Aorta (tissue), 5 donors: ENCODE data around the gene NRG4. TPM values are rescaled to one million over a fixed set of nuclear protein-coding genes. Genes with fewer than 3 reads are reported as not detected.
"Not testable (repeated sequence)": the region's sequence is repeated elsewhere in the genome, so short reads cannot be mapped to it uniquely, and the experiment has no call there.

Experiments
- ATAC-seq: fragments of 200-7000 bp; cut with Tn5 transposase; one replicate; pipeline ENCODE4 v1.9.1; 2022; ENCODE audit warnings: moderate library complexity; ENCODE audit not compliant: low FRiP score
- DNase-seq, 2 donors: peaks; one replicate each; pipeline ENCODE4 v3.0.0-alpha.2; 2020
- H3K27ac ChIP-seq, 2 donors: one replicate each; pipeline ENCODE4 v1.5.1; 2013; ENCODE audit warnings: low read length in 2 of 2, mild to moderate bottlenecking in 2 of 2, moderate library complexity in 2 of 2, control low read depth in 1 of 2, inconsistent platforms in 1 of 2, low read depth in 1 of 2
- H3K27me3 ChIP-seq, 2 donors: one replicate each; pipeline ENCODE4 v1.6.1; 2013; ENCODE audit warnings: control low read depth in 1 of 2, low read length in 1 of 2, mild to moderate bottlenecking in 1 of 2, moderate library complexity in 1 of 2; ENCODE audit not compliant: insufficient read depth in 2 of 2, control insufficient read depth in 1 of 2
- H3K36me3 ChIP-seq, 2 donors: one replicate each; pipeline ENCODE4 v1.6.1; 2013; ENCODE audit warnings: control low read depth in 1 of 2, low read length in 1 of 2, mild to moderate bottlenecking in 1 of 2; ENCODE audit not compliant: insufficient read depth in 2 of 2, control insufficient read depth in 1 of 2
- H3K4me1 ChIP-seq, 2 donors: one replicate each; pipeline ENCODE4 v1.6.1; 2013; ENCODE audit warnings: low read length in 2 of 2, control low read depth in 1 of 2, mild to moderate bottlenecking in 1 of 2, moderate library complexity in 1 of 2; ENCODE audit not compliant: insufficient read depth in 2 of 2, control insufficient read depth in 1 of 2
- H3K4me3 ChIP-seq, 2 donors: one replicate each; pipeline ENCODE4 v1.5.1; 2013; ENCODE audit warnings: low read length in 2 of 2, control low read depth in 1 of 2, mild to moderate bottlenecking in 1 of 2
- H3K9me3 ChIP-seq: one replicate; pipeline ENCODE4 v1.6.1; 2013; ENCODE audit warnings: mild to moderate bottlenecking, low read length; ENCODE audit not compliant: control insufficient read depth
- WGBS, 2 donors: extraction: QIAGEN DNeasy Blood & Tissue Kit; methylation state at CpG; one replicate each; pipeline ENCODE4 v1.1.7; 2013; 5-methylcytosine and 5-hydroxymethylcytosine counted together
- intact Hi-C, 2 donors: fragments of 100-400 bp; cut with DNase I; formaldehyde crosslinking; loops; one replicate each; pipeline versions ENCODE4 v1.14.2 to v1.15.0; 2022
- polyA plus RNA-seq, 2 donors: library from polyadenylated mRNA; stranded (reverse); fragments of 200-250 nt; gene quantifications; one replicate each; pipeline ENCODE4 v1.2.3, GENCODE V29; 2013
- total RNA-seq, 2 donors: library from RNA; stranded (reverse); fragmentation: NEBNext Ultra II Directional; extraction: Animal tissue kit (Norgen Biotek cat#: 25700); gene quantifications; one replicate each; pipeline ENCODE4 v1.2.1, GENCODE V29; 2021
- donor health status: healthy with polysubstance abuse.
- donor health status: Bipolar disorder and iron deficiency.
- donor health status: DM: no; HTN: no; CAD: no.
- donor health status: DM: no; HTN: no; CAD: no.
- donor health status: DM: yes; HTN: yes; CAD: no.

The NRG4 gene
- total and polyA plus RNA-seq, 4 donors, result not detected

DNA sequence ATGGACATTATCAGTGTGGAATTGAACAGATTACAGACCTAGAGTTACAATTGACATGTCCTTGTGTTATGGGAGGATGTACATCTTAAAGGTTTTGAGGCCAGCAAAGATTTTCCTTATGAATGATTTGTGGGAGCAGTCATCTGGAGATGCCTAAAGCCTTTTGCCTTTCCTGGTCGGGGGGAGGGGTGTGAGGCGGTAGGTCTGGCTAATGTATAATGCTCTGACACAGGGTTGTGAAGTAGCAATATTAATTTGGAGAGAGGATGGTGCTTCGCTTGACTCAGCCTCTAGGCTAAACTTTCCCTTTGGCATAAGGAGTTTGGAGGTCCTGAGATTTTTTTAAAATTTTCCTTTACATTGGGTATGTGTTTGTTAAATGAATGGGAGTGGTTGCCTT is 85.3 kb downstream of the NRG4 start:
- intact Hi-C loops, result no loop called here
- Histone ChIP-seq H3K36me3 (no peaks in the 10 kb centered on the region), H3K27ac (no peak overlapping the region), H3K4me3 (no peak overlapping the region), H3K9me3 (no peaks in the 10 kb centered on the region), H3K4me1 (no peaks in the 10 kb centered on the region), H3K27me3 (no peaks in the 10 kb centered on the region)
- ATAC-seq (no peak), DNase-seq (no peak)
- 89% methylated on average over 3 of the region's 3 CpGs for WGBS, 2 donors

DNA sequence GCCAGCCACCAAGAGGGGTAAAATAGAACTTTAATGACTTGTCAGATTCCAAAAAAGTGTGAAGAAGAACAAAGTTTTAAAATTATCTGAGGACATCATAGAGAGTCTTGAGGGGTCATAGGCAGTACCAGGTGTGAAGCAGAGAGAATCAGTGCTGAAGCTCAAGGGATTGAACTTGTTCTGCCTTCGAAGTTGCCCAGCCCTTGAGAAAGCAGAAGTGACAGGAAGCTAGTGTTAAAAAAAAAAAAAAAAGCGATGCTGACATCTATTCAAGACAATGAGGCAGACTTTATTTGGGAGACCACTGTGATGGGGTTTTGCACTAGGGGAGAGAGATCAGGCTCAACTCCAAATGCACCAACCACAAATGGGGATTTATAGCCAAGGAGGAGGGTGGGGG is 86.8 kb downstream of the NRG4 start:
- H3K4me1 ChIP-seq, result no peaks in the 10 kb centered on the region
- ATAC-seq (no peak), DNase-seq (no peak)
- H3K9me3 ChIP-seq, result no peaks in the 10 kb centered on the region
- no peak overlapping the region for H3K4me3 ChIP-seq
- 83 to 89% methylated on average over 2 of the region's 2 CpGs for WGBS, 2 donors
- no peaks in the 10 kb centered on the region for H3K36me3 ChIP-seq
- no peaks in the 10 kb centered on the region for H3K27me3 ChIP-seq
- H3K27ac ChIP-seq, result no peak overlapping the region
- intact Hi-C loops, result no loop called here

DNA sequence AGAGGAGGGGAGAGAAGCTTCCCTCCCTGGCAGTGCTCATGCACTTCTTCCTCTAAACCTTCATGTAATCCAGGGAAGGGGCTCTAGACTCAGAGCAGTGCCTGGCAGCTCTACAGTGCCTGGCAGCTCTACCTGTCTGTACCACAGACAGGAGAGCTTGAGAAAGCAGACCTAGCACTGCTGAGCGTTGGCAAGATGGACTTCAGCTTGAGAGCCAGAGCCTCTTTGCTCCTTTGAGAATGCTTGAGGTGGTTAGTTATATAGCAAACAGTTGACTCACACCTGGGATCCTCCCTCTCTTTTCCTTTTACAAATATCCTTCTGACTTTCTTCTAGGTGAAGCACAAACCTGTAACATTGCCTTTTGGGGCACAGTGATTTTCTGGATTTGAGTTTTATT is 87.6 kb downstream of the NRG4 start:
- Histone ChIP-seq H3K9me3 (no peaks in the 10 kb centered on the region), H3K4me1 (no peaks in the 10 kb centered on the region), H3K27ac (no peak overlapping the region), H3K36me3 (peaks cover 0 to 3% of the 10 kb centered on the region in 2 donors), H3K4me3 (no peak overlapping the region), H3K27me3 (no peaks in the 10 kb centered on the region)
- 83 to 95% methylated on average over 1 of the region's 1 CpG for WGBS, 2 donors
- DNase-seq, result no peak
- no peak for ATAC-seq
- intact Hi-C loops, result no loop called here

DNA sequence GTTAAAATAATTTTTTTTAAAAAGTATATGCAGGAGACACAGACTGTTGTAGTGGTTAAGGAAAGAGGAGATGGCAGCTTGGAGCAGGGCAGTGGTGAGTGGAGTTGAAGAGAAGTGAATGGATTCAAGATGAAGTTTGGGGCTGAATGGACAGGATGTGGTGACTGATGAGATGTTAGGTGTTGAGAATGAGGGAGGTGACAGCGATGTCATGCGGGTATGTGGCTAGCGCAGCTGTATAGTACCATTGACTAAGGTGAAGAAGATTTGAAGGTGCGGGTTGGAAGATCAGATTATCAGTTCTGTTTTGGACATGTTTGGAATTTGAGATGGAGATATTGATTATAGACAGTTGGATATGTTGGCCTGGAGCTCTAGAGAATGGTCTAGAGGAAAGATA is 88.5 kb downstream of the NRG4 start:
- no peak overlapping the region for H3K27ac ChIP-seq
- DNase-seq, result no peak
- no peaks in the 10 kb centered on the region for H3K4me1 ChIP-seq
- peaks cover 0 to 3% of the 10 kb centered on the region in 2 donors for H3K36me3 ChIP-seq
- intact Hi-C loops, result no loop called here
- no peaks in the 10 kb centered on the region for H3K27me3 ChIP-seq
- 94 to 95% methylated on average over 4 of the region's 4 CpGs for WGBS, 2 donors
- H3K9me3 ChIP-seq, result no peaks in the 10 kb centered on the region
- ATAC-seq, result no peak
- H3K4me3 ChIP-seq, result no peak overlapping the region

DNA sequence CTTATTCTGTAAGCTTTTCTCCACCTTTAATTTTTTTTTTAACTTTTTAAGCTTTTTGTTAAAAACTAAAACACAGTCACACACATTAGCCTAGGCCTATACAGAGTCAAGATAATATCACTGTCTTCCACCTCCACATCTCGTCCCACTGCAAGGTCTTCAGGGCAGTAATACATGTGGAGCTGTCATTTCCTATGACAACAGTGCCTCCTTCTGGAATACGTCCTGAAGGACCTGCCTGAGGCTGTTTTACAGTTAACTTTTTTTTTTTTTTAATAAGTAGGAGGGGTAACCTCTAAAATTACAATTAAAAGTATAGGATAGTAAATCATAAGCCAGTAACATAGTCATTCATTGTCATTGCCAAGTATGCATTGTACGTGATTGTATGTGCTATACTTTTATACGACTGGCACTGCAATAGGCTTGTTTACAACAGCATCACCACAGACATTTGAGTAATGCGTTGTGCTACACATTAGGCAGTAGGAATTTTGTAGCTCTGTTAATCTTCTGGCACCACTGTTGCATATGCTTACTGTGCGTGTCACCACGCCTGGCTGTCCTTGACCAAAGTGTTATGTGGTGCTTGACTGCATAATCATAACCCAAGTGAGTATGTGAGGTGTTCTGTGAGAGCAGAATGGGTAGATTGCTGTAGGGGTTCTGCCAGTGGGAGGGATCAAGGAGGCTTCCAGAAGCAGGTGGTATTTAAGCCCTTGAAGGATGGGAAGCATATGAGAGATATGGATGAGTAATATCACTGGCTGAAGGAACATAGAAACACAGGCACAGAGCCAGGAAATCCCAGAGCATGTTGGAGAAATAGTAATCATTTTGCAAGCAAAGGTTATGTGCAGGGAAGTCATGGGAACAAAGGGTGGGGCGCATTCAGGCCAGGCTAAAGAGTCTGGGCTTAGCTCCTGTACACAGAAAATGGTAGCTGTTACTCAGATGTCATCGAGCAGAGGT is 90.2 kb downstream of the NRG4 start:
- ATAC-seq (peak; percentile 38), DNase-seq (no peak)
- WGBS, 2 donors, result 88 to 89% methylated on average over 9 of the region's 9 CpGs
- Histone ChIP-seq H3K4me1 (no peaks in the 10 kb centered on the region), H3K4me3 (no peak overlapping the region), H3K27ac (no peak overlapping the region), H3K36me3 (peaks cover 0 to 5% of the 10 kb centered on the region in 2 donors), H3K27me3 (no peaks in the 10 kb centered on the region), H3K9me3 (no peaks in the 10 kb centered on the region)
- intact Hi-C loops, result no loop called here

DNA sequence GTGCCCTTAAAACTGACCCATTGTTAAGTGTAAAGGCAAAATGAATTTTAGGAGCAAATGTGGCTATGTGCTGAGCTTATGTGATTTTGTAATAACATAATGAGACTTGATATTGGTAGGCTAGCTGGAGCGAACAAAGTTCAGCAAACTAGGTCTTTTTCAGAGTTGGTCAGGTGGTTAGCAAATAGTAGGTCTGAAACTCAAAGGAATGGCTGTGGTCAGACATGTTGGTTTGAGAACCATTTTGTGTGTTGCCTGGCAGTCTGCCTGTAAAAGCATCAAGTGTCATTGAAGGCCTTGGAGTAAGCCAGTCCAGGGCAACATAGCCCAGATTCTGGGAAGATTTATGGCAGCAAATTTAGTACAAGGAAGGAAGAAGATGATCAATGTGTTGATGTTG is 92.1 kb downstream of the NRG4 start:
- H3K27ac ChIP-seq, result no peak overlapping the region
- no peaks in the 10 kb centered on the region for H3K27me3 ChIP-seq
- intact Hi-C loops, result no loop called here
- no peak overlapping the region for H3K4me3 ChIP-seq
- ATAC-seq (no peak), DNase-seq (no peak)
- WGBS, 2 donors, result 96 to 97% methylated on average over 1 of the region's 1 CpG
- H3K36me3 ChIP-seq, result peaks cover 0 to 7% of the 10 kb centered on the region in 2 donors
- H3K9me3 ChIP-seq, result no peaks in the 10 kb centered on the region
- H3K4me1 ChIP-seq, result no peaks in the 10 kb centered on the region

DNA sequence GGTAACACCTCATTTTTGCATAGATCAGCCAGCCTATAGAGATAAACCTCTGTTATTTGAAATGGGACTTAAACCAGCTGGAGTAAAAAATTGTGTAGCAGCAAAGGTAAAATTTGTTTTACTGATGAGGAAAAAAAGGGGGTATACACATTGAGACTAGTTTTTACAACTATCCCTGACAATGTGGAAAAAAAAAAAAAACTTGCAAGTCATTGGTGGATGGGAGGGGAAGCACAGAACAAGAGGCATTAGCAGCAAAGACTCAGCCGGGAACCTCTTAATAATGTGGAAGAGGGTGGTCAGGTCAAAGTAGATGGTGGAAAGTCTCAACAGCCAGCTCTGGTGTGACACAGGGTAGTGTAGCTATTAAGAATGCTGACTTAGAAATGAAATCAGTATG is 94.1 kb downstream of the NRG4 start:
- Histone ChIP-seq H3K4me1 (no peaks in the 10 kb centered on the region), H3K27ac (no peak overlapping the region), H3K36me3 (peaks cover 0 to 7% of the 10 kb centered on the region in 2 donors), H3K4me3 (no peak overlapping the region), H3K27me3 (no peaks in the 10 kb centered on the region), H3K9me3 (no peaks in the 10 kb centered on the region)
- DNase-seq (no peak), ATAC-seq (no peak)
- WGBS, 2 donors, result 92 to 94% methylated on average over 1 of the region's 1 CpG
- intact Hi-C loops, result no loop called here

DNA sequence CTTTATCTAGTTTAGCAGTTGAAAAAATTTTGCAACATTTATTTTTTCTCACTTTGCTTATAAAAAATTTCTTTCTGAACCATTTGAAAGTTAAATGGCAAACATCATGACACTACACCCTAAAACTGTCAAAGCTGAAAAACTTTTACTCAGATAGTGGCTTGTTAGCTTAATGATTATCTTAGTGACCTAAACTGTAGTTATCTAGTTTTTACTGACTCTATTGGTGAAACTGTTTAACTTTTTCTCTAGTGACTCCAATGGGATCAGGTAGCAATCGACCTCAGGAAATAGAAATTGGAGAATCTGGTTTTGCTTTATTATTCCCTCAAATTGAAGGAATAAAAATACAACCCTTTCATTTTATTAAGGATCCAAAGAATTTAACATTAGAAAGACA is 95.2 kb downstream of the NRG4 start:
- 95 to 100% methylated on average over 1 of the region's 1 CpG for WGBS, 2 donors
- Histone ChIP-seq H3K27ac (no peak overlapping the region), H3K36me3 (peaks cover 0 to 7% of the 10 kb centered on the region in 2 donors), H3K9me3 (no peaks in the 10 kb centered on the region), H3K4me1 (no peaks in the 10 kb centered on the region), H3K4me3 (no peak overlapping the region), H3K27me3 (no peaks in the 10 kb centered on the region)
- no peak for DNase-seq
- no peak for ATAC-seq
- intact Hi-C loops, result no loop called here

DNA sequence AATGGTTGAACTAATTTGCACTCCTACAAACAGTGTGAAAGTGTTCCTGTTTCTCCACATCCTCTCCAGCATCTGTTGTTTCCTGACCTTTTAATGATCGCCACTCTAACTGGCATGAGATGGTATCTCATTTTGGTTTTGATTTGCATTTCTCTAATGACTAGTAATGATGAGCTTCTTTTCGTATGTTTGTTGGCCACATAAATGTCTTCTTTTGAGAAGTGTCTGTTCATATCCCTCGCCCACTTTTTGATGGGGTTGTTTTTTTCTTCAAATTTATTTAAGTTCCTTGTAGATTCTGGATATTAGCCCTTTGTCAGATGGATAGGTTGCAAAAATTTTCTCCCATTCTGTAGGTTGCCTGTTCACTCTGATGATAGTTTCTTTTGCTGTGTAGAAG is 101.9 kb downstream of the NRG4 start:
- H3K36me3 ChIP-seq, DNase-seq, H3K4me1 ChIP-seq, H3K27ac ChIP-seq, H3K9me3 ChIP-seq, H3K4me3 ChIP-seq, intact Hi-C loops, ATAC-seq, H3K27me3 ChIP-seq: not testable (repeated sequence)
- 94% methylated on average over 3 of the region's 3 CpGs for WGBS, 2 donors
